ENCODE measurements around the gene ARID1B. TPM values are rescaled to one million over a fixed set of nuclear protein-coding genes. Genes with fewer than 3 reads are reported as not detected.

ARID1B gene
- total RNA-seq, 1 donor from 2014 or later = 101 TPM

DNA sequence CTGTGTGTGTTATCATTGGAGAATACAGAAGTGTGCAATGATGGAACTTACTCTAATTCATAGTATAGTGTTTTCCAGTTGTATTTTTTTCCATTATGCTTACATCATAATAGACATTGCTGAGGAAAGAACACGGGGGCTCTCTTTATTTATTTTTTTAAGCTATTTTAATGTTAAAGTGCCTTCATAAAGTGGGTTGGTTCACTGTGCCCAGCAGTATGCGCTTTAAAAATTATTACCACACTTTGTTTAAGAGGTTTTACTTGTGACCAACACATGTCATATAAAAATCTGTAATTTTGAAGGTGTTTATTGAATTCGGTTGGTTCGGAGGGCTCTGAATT lies 330.4 kb downstream of the ARID1B start:
- no peak overlapping the region for H3K27ac Mint-ChIP-seq (ENCODE audit: unreplicated experiment)
- no peak for DNase-seq (ENCODE audit: low read depth, low spot score)
- H3K9me3 Mint-ChIP-seq = no peaks in the 10 kb centered on the region
- no peak overlapping the region for H3K4me3 Mint-ChIP-seq
- H3K27me3 Mint-ChIP-seq (ENCODE audit: low read depth) = no peaks in the 10 kb centered on the region
- peaks cover 8% of the 10 kb centered on the region for H3K36me3 Mint-ChIP-seq (ENCODE audit: low read depth)
- peaks cover 28% of the 10 kb centered on the region for H3K4me1 Mint-ChIP-seq
- TF ChIP-seq CTCF (conservative IDR thresholded peaks at IDR 0.05) = no peak

DNA sequence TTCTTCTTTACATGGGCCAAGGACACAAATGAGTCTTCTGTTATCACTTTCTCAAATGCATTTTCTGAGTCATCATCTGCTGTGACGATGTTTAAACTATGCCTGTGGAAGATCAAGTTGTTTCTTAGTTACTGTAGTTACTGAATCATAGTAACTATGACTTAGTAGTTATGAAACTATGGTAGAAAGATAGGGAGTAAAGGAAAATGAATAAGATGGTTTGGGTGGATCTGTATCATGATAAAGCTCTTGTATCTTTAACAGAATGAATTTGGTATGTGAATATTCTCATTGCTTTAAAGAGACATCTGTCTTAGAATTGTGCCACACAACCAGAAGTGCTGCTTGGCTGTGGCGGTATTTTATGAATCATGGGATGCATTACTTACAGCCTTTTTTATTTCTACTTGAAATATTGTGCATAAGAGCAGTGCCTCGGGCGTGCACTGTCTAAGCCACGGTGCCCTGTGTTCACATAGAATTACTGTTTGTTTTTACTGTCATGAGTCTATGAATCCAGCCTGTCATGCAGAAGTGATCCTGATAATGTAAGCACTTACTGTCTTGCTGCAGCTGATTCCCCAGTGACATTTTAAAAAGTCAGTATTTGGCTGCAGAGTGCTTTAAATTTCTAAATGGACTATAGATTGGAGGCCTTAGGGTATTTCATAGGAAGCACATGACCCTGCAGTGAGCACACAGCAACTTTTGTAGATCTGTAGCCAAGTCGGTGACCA lies 330.9 kb downstream of the ARID1B start:
- no peak for DNase-seq (ENCODE audit: low read depth, low spot score)
- Mint-ChIP-seq H3K27me3 (ENCODE audit: low read depth) (no peaks in the 10 kb centered on the region), H3K4me1 (peaks cover 28% of the 10 kb centered on the region), H3K9me3 (no peaks in the 10 kb centered on the region), H3K27ac (ENCODE audit: unreplicated experiment) (peak overlapping the region; percentile 30), H3K36me3 (ENCODE audit: low read depth) (peaks cover 8% of the 10 kb centered on the region), H3K4me3 (no peak overlapping the region)
- TF ChIP-seq CTCF (conservative IDR thresholded peaks at IDR 0.05) = no peak

- H3K9me3 Mint-ChIP-seq = no peaks in the 10 kb centered on the region
- DNase-seq (ENCODE audit: low read depth, low spot score) = no peak
- no peak overlapping the region for H3K4me3 Mint-ChIP-seq
- no peak overlapping the region for H3K27ac Mint-ChIP-seq (ENCODE audit: unreplicated experiment)
- H3K27me3 Mint-ChIP-seq (ENCODE audit: low read depth) = no peaks in the 10 kb centered on the region
- no peak for TF ChIP-seq CTCF (conservative IDR thresholded peaks at IDR 0.05)
- peaks cover 11% of the 10 kb centered on the region for H3K36me3 Mint-ChIP-seq (ENCODE audit: low read depth)
- H3K4me1 Mint-ChIP-seq = peaks cover 28% of the 10 kb centered on the region
These were observed 331.7 kb downstream of the ARID1B start for GRCh38 chr6:157108923-157109322.

DNA sequence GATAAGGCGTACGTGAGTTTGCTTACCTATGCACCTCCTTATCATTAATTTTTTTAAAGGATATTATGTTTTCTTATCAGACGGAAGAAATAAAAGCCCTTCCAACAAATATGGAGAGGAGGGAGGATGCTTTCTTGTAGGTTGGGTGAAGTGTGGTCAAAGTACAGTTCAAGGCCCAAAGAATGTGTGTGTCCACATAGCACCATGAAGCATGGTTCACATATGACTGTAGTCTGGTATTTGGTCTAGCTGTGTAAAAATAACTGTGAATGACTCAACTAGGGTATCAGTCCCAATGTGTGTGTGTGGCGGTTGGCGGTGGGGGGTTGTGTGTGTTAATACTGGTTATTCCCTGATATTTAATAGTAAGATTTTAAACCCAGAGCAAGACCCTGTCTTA lies 333.4 kb downstream of the ARID1B start:
- H3K27me3 Mint-ChIP-seq (ENCODE audit: low read depth) = no peaks in the 10 kb centered on the region
- TF ChIP-seq CTCF (conservative IDR thresholded peaks at IDR 0.05) = no peak

DNA sequence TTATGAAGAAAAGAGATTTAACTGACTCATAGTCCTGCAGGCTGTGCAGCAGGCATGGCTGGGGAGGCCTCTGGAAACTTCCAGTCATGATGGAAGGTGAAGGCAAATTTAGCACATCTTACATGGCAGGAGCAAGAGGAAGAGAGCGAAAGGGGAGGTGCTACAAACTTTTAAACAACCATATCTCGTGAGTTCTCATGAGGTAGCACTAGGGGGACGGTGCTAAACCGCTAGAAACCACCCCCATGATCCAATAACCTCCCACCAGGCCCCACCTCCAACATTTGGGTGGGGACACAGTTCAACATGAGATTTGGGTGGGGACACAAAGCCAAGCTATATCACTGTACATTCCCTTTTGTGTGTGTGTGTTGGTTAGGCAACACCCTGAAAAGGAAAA lies 336.2 kb downstream of the ARID1B start:
- Mint-ChIP-seq H3K36me3 (ENCODE audit: low read depth) (peaks cover 12% of the 10 kb centered on the region), H3K9me3 (no peaks in the 10 kb centered on the region), H3K27ac (ENCODE audit: unreplicated experiment) (no peak overlapping the region)

More for the DNA sequence above, 333.4 kb downstream of the ARID1B start:
- Mint-ChIP-seq H3K4me3 (no peak overlapping the region), H3K36me3 (ENCODE audit: low read depth) (peaks cover 12% of the 10 kb centered on the region), H3K4me1 (peaks cover 35% of the 10 kb centered on the region), H3K9me3 (no peaks in the 10 kb centered on the region), H3K27ac (ENCODE audit: unreplicated experiment) (no peak overlapping the region)
- no peak for DNase-seq (ENCODE audit: low read depth, low spot score)

More for the DNA sequence above, 336.2 kb downstream of the ARID1B start:
- Mint-ChIP-seq H3K4me1 (peaks cover 23% of the 10 kb centered on the region), H3K27me3 (ENCODE audit: low read depth) (no peaks in the 10 kb centered on the region), H3K4me3 (no peak overlapping the region)
- no peak for DNase-seq (ENCODE audit: low read depth, low spot score)
- no peak for TF ChIP-seq CTCF (conservative IDR thresholded peaks at IDR 0.05)

Measured in neural crest cell (in vitro differentiated cells).